GM23338 (cell line): ENCODE data around the gene BHLHA9. TPM values are rescaled to one million over a fixed set of nuclear protein-coding genes. Genes with fewer than 3 reads are reported as not detected.

Source experiments
- ATAC-seq: fragments of 200-7000 bp; cut with Tn5 transposase; 3 replicates; pipeline ENCODE4 v1.9.1; 2020
- DNase-seq: peaks from one replicate; pipeline ENCODE4 v3.0.0-alpha.2; 2015; ENCODE audit warnings: low spot score
- H2AFZ ChIP-seq: fragments of 200-600 bp; sonication (generic); 2 replicates; pipeline ENCODE4 v1.8.0; 2016; ENCODE audit warnings: antibody characterized with exemption, mild to moderate bottlenecking, moderate library complexity
- H3F3A ChIP-seq: fragments of 200-600 bp; sonication (generic); replicated peaks from 2 replicates; pipeline ENCODE4 v1.8.0; 2017; ENCODE audit warnings: antibody characterized with exemption, mixed run types, low read depth
- H3K27ac ChIP-seq: fragments of 200-600 bp; sonication (generic); 2 replicates; pipeline ENCODE4 v1.6.1; 2016; ENCODE audit warnings: low read depth
- H3K27me3 ChIP-seq: fragments of 200-600 bp; sonication (generic); 2 replicates; pipeline ENCODE4 v1.8.0; 2016; ENCODE audit warnings: mild to moderate bottlenecking, mixed run types, moderate library complexity; ENCODE audit not compliant: insufficient read depth
- H3K36me3 ChIP-seq: fragments of 200-600 bp; sonication (generic); 2 replicates; pipeline ENCODE4 v1.8.0; 2016; ENCODE audit warnings: mild to moderate bottlenecking; ENCODE audit not compliant: insufficient read depth
- H3K4me1 ChIP-seq: fragments of 200-600 bp; sonication (generic); 2 replicates; pipeline ENCODE4 v1.8.0; 2016; ENCODE audit warnings: mild to moderate bottlenecking, moderate library complexity; ENCODE audit not compliant: insufficient read depth
- H3K4me2 ChIP-seq: fragments of 200-600 bp; sonication (generic); 2 replicates; pipeline ENCODE4 v1.7.1; 2017; ENCODE audit warnings: mixed run types
- H3K4me3 ChIP-seq: fragments of 200-600 bp; sonication (generic); 2 replicates; pipeline ENCODE4 v1.6.1; 2016; ENCODE audit warnings: mixed run types
- H3K79me2 ChIP-seq: fragments of 200-600 bp; sonication (generic); replicated peaks from 2 replicates; pipeline ENCODE4 v1.8.0; 2017; ENCODE audit warnings: mild to moderate bottlenecking; ENCODE audit not compliant: insufficient read depth
- H3K9me2 ChIP-seq: fragments of 200-600 bp; sonication (generic); 2 replicates; pipeline ENCODE4 v1.8.0; 2017; ENCODE audit not compliant: insufficient read depth
- H4K20me1 ChIP-seq: fragments of 200-600 bp; sonication (generic); replicated peaks from 2 replicates; pipeline ENCODE4 v1.8.0; 2017; ENCODE audit warnings: mild to moderate bottlenecking; ENCODE audit not compliant: insufficient read depth
- H3K27ac Mint-ChIP-seq: 2 replicates; pipeline ENCODE4 v1.8.0; 2020; ENCODE audit warnings: inconsistent platforms, mild to moderate bottlenecking, moderate library complexity, mixed read lengths
- H3K27me3 Mint-ChIP-seq: 3 replicates; pipeline ENCODE4 v1.8.0; 2022; ENCODE audit warnings: low read depth, mild to moderate bottlenecking, moderate library complexity, mixed read lengths, inconsistent platforms; ENCODE audit not compliant: insufficient read depth, poor library complexity
- H3K36me3 Mint-ChIP-seq: 3 replicates; pipeline ENCODE4 v1.8.0; 2021; ENCODE audit warnings: low read depth, mild to moderate bottlenecking, inconsistent platforms, moderate library complexity, mixed read lengths
- H3K4me1 Mint-ChIP-seq: 3 replicates; pipeline ENCODE4 v1.8.0; 2020; ENCODE audit warnings: mild to moderate bottlenecking, inconsistent platforms, mixed read lengths
- H3K4me3 Mint-ChIP-seq: 3 replicates; pipeline ENCODE4 v1.8.0; 2021; ENCODE audit warnings: moderate library complexity, mild to moderate bottlenecking, inconsistent platforms, mixed read lengths
- H3K9me3 Mint-ChIP-seq: 3 replicates; pipeline ENCODE4 v1.8.0; 2020; ENCODE audit warnings: moderate library complexity, mild to moderate bottlenecking, inconsistent platforms, mixed read lengths
- EZH2 ChIP-seq: fragments of 200-600 bp; sonication (generic); IDR thresholded peaks from one replicate; pipeline ENCODE4 v1.8.0; 2017; ENCODE audit warnings: antibody characterized with exemption, mild to moderate bottlenecking, low read depth; ENCODE audit not compliant: unreplicated experiment
- ZNF114 ChIP-seq: fragments of 250-450 bp; sonication (Bioruptor Pico); IDR thresholded peaks from 2 replicates; pipeline ENCODE4 v1.5.0; 2020; ENCODE audit warnings: mild to moderate bottlenecking, moderate library complexity
- ZNF462 ChIP-seq: fragments of 250-450 bp; sonication (Bioruptor Pico); IDR thresholded peaks from 2 replicates; pipeline ENCODE4 v1.5.0; 2020; ENCODE audit warnings: mild to moderate bottlenecking, moderate library complexity
- polyA plus RNA-seq: library from polyadenylated mRNA; unstranded; fragments of >200 nt; fragmentation: Nextera tagmentation; extraction: Ambion mirVana; gene quantifications from 2 replicates; pipeline ENCODE4 v1.2.1, GENCODE V29; 2016
- total RNA-seq: library from RNA; depleted of rRNA; stranded (reverse); fragments of >200 nt; shearing (Covaris generic); gene quantifications from 2 replicates; pipeline ENCODE4 v1.2.3, GENCODE V29; 2014

Gene BHLHA9
- total and polyA plus RNA-seq, 2 experiments from 2014 or later = 0.39 to 2.3 TPM

GRCh38 chr17:1229349-1229899 is 40.8 kb upstream of the BHLHA9 start:
- no peaks in the 10 kb centered on the region for H3K79me2 ChIP-seq
- H3K27me3 ChIP-seq = peaks cover 77% of the 10 kb centered on the region
- peak overlapping the region; percentile 48; the same call in 1 of the 3 replicates for H3K4me3 Mint-ChIP-seq
- H3K9me3 Mint-ChIP-seq = peaks cover 3% of the 10 kb centered on the region; the same call in 1 of the 3 replicates
- peak overlapping the region; percentile 80 for H3K4me2 ChIP-seq
- H3K27ac ChIP-seq = no peak overlapping the region
- H3K27ac Mint-ChIP-seq = no peak overlapping the region
- no peaks in the 10 kb centered on the region for H3K36me3 Mint-ChIP-seq
- peaks cover 59% of the 10 kb centered on the region for H3K27me3 Mint-ChIP-seq
- H3K36me3 ChIP-seq = no peaks in the 10 kb centered on the region
- peaks cover 12% of the 10 kb centered on the region; the same call in 1 of the 2 replicates for H3F3A ChIP-seq
- peak overlapping the region; percentile 61 for H3K4me3 ChIP-seq
- no peaks in the 10 kb centered on the region; the same call in 1 of the 2 replicates for H4K20me1 ChIP-seq
- ATAC-seq = peak; percentile 63
- DNase-seq = peak; percentile 53
- H3K4me1 Mint-ChIP-seq = peaks cover 10% of the 10 kb centered on the region
- TF ChIP-seq EZH2 (peak; percentile 92), ZNF114 (CRISPR knock-in tag) (no peak)
- H3K9me2 ChIP-seq = no peaks in the 10 kb centered on the region
- H3K4me1 ChIP-seq = peaks cover 3% of the 10 kb centered on the region; the same call in 1 of the 2 replicates
- peak overlapping the region; percentile 94; the same call in 1 of the 2 replicates for H2AFZ ChIP-seq

GRCh38 chr17:1229900-1230501 is 40.2 kb upstream of the BHLHA9 start:
- Mint-ChIP-seq H3K4me1 (peaks cover 10% of the 10 kb centered on the region), H3K36me3 (no peaks in the 10 kb centered on the region), H3K4me3 (peak overlapping the region; percentile 82), H3K9me3 (peaks cover 3% of the 10 kb centered on the region; the same call in 1 of the 3 replicates), H3K27me3 (peaks cover 59% of the 10 kb centered on the region), H3K27ac (no peak overlapping the region)
- Histone ChIP-seq H3F3A (peaks cover 12% of the 10 kb centered on the region; the same call in 1 of the 2 replicates), H4K20me1 (no peaks in the 10 kb centered on the region; the same call in 1 of the 2 replicates), H3K4me2 (peak overlapping the region; percentile 80), H3K79me2 (no peaks in the 10 kb centered on the region), H3K36me3 (no peaks in the 10 kb centered on the region), H2AFZ (no peak overlapping the region), H3K4me3 (peak overlapping the region; percentile 61), H3K27ac (no peak overlapping the region), H3K4me1 (peaks cover 3% of the 10 kb centered on the region; the same call in 1 of the 2 replicates), H3K27me3 (peaks cover 77% of the 10 kb centered on the region), H3K9me2 (no peaks in the 10 kb centered on the region)
- DNase-seq (no peak), ATAC-seq (no peak; the same call in 2 of the 3 replicates)
- TF ChIP-seq ZNF462 (CRISPR knock-in tag) (no peak), EZH2 (peak; percentile 65)
